Type B pancreatic cell (in vitro differentiated cells): ENCODE results near the gene TBX15. TPM values are rescaled to one million over a fixed set of nuclear protein-coding genes. Genes with fewer than 3 reads are reported as not detected.

Experiments used
- DNase-seq: peaks from one replicate; pipeline ENCODE4 v3.0.0; 2021; ENCODE audit warnings: mixed read lengths; ENCODE audit not compliant: unreplicated experiment; ENCODE audit errors: extremely low spot score
- H3K27ac Mint-ChIP-seq: 2 replicates; pipeline ENCODE4 v1.8.0; 2021; ENCODE audit warnings: mild to moderate bottlenecking, mixed read lengths
- H3K27me3 Mint-ChIP-seq: 2 replicates; pipeline ENCODE4 v1.8.0; 2021; ENCODE audit warnings: mixed read lengths
- H3K36me3 Mint-ChIP-seq: 2 replicates; pipeline ENCODE4 v1.8.0; 2021; ENCODE audit warnings: mixed read lengths
- H3K4me1 Mint-ChIP-seq: one replicate; pipeline ENCODE4 v1.8.0; 2021; ENCODE audit warnings: mixed read lengths; ENCODE audit not compliant: unreplicated experiment
- H3K4me3 Mint-ChIP-seq: 2 replicates; pipeline ENCODE4 v1.8.0; 2021; ENCODE audit warnings: mild to moderate bottlenecking, mixed read lengths
- H3K9me3 Mint-ChIP-seq: 2 replicates; pipeline ENCODE4 v1.8.0; 2021; ENCODE audit warnings: mixed read lengths
- CTCF ChIP-seq: fragments of 200-600 bp; sonication (generic); conservative IDR thresholded peaks from 2 replicates; pipeline ENCODE4 v1.5.0; 2021; ENCODE audit warnings: antibody characterized with exemption, mild to moderate bottlenecking
- total RNA-seq: library from RNA; stranded (reverse); gene quantifications from 2 replicates; pipeline ENCODE4 v1.2.1, GENCODE V29; 2021; ENCODE audit warnings: low replicate concordance

Gene TBX15
- total RNA-seq, 1 donor from 2014 or later = 8.5 TPM

GRCh38 chr1:119008483-119009311 is 20.6 kb upstream of the TBX15 start:
- H3K27me3 Mint-ChIP-seq = peaks cover 96% of the 10 kb centered on the region
- H3K4me1 Mint-ChIP-seq = peaks cover 12% of the 10 kb centered on the region
- H3K36me3 Mint-ChIP-seq = peaks cover 5% of the 10 kb centered on the region
- H3K9me3 Mint-ChIP-seq = no peaks in the 10 kb centered on the region
- TF ChIP-seq CTCF = peak; percentile 84
- DNase-seq = no peak
- peak overlapping the region; percentile 60 for H3K27ac Mint-ChIP-seq
- H3K4me3 Mint-ChIP-seq = peak overlapping the region; percentile 85

GRCh38 chr1:119007670-119008482 is 19.7 kb upstream of the TBX15 start:
- Mint-ChIP-seq H3K4me1 (peaks cover 12% of the 10 kb centered on the region), H3K4me3 (peak overlapping the region; percentile 85), H3K36me3 (peaks cover 5% of the 10 kb centered on the region), H3K27ac (no peak overlapping the region), H3K9me3 (no peaks in the 10 kb centered on the region), H3K27me3 (peaks cover 99% of the 10 kb centered on the region)
- no peak for TF ChIP-seq CTCF
- DNase-seq = no peak

- peaks cover 12% of the 10 kb centered on the region for H3K4me1 Mint-ChIP-seq
- peaks cover 99% of the 10 kb centered on the region for H3K27me3 Mint-ChIP-seq
- peaks cover 4% of the 10 kb centered on the region for H3K36me3 Mint-ChIP-seq
- TF ChIP-seq CTCF = no peak
- no peak overlapping the region for H3K4me3 Mint-ChIP-seq
- no peak for DNase-seq
- H3K27ac Mint-ChIP-seq = no peak overlapping the region
- H3K9me3 Mint-ChIP-seq = no peaks in the 10 kb centered on the region
Measured at GRCh38 chr1:119007339-119007669, 19.2 kb upstream of the TBX15 start.

GRCh38 chr1:119006406-119007279 is 18.5 kb upstream of the TBX15 start:
- Mint-ChIP-seq H3K4me3 (peak overlapping the region; percentile 69), H3K27ac (peak overlapping the region; percentile 58), H3K36me3 (no peaks in the 10 kb centered on the region), H3K4me1 (peaks cover 12% of the 10 kb centered on the region), H3K9me3 (no peaks in the 10 kb centered on the region), H3K27me3 (peaks cover 99% of the 10 kb centered on the region)
- DNase-seq = no peak
- no peak for TF ChIP-seq CTCF

- DNase-seq = no peak
- no peak for TF ChIP-seq CTCF
- H3K27me3 Mint-ChIP-seq = peaks cover 99% of the 10 kb centered on the region
- no peaks in the 10 kb centered on the region for H3K9me3 Mint-ChIP-seq
- no peak overlapping the region for H3K27ac Mint-ChIP-seq
- H3K4me3 Mint-ChIP-seq = peak overlapping the region; percentile 69
- peaks cover 12% of the 10 kb centered on the region for H3K4me1 Mint-ChIP-seq
- no peaks in the 10 kb centered on the region for H3K36me3 Mint-ChIP-seq
Measured at GRCh38 chr1:119005724-119006405, 17.7 kb upstream of the TBX15 start.
